WTC11 (cell line): ENCODE data around the gene CBX6. TPM values are rescaled to one million over a fixed set of nuclear protein-coding genes. Genes with fewer than 3 reads are reported as not detected.

Source experiments
- ATAC-seq: fragments of 200-7000 bp; cut with Tn5 transposase; 2 replicates; pipeline ENCODE4 v1.10.0; 2021; ENCODE audit warnings: mild to moderate bottlenecking, moderate library complexity
- CTCF ChIA-PET: fragments of 300-600 bp; sonication (Branson Sonifier 250); formaldehyde crosslinking; loops from one replicate; lab custom pipeline; 2021; ENCODE audit warnings: antibody characterized with exemption; lab: Charles Lee
- POLR2A ChIA-PET: fragments of 350-600 bp; sonication (Branson Sonifier 250); formaldehyde crosslinking; loops from one replicate; lab custom pipeline; 2021; ENCODE audit warnings: antibody characterized with exemption; lab: Charles Lee
- DNase-seq: peaks from one replicate; pipeline ENCODE4 v3.0.0; 2021; ENCODE audit warnings: low spot score
- H3K27ac Mint-ChIP-seq: 2 replicates; pipeline ENCODE4 v1.8.0; 2021; ENCODE audit warnings: mixed read lengths
- H3K27me3 Mint-ChIP-seq: 2 replicates; pipeline ENCODE4 v1.8.0; 2021; ENCODE audit warnings: low read depth, mild to moderate bottlenecking, moderate library complexity, mixed read lengths
- H3K36me3 Mint-ChIP-seq: 2 replicates; pipeline ENCODE4 v1.8.0; 2021; ENCODE audit warnings: mixed read lengths
- H3K4me1 Mint-ChIP-seq: 2 replicates; pipeline ENCODE4 v1.8.0; 2022; ENCODE audit warnings: mixed read lengths
- H3K4me3 Mint-ChIP-seq: 2 replicates; pipeline ENCODE4 v1.8.0; 2021; ENCODE audit warnings: mild to moderate bottlenecking, moderate library complexity, mixed read lengths
- H3K9me3 Mint-ChIP-seq: 2 replicates; pipeline ENCODE4 v1.8.0; 2021; ENCODE audit warnings: mixed read lengths
- ATF1 ChIP-seq: sonication (generic); formaldehyde crosslinking; IDR thresholded peaks from 2 replicates; pipeline ENCODE4 v1.8.1; 2023; ENCODE audit warnings: mild to moderate bottlenecking, moderate library complexity, missing genetic modification reagents
- CBFB ChIP-seq: sonication (generic); formaldehyde crosslinking; IDR thresholded peaks from 2 replicates; pipeline ENCODE4 v1.8.1; 2022; ENCODE audit warnings: mild to moderate bottlenecking, low read depth, missing genetic modification reagents
- HMGXB4 ChIP-seq: sonication (generic); formaldehyde crosslinking; IDR thresholded peaks from 2 replicates; pipeline ENCODE4 v1.8.1; 2023; ENCODE audit warnings: mild to moderate bottlenecking, moderate library complexity, missing genetic modification reagents
- MYBL2 ChIP-seq: sonication (generic); formaldehyde crosslinking; IDR thresholded peaks from 2 replicates; pipeline ENCODE4 v1.8.1; 2023; ENCODE audit warnings: mild to moderate bottlenecking, moderate library complexity, missing genetic modification reagents
- NFE2L1 ChIP-seq: sonication (generic); formaldehyde crosslinking; IDR thresholded peaks from 2 replicates; pipeline ENCODE4 v1.8.1; 2023; ENCODE audit warnings: missing genetic modification reagents
- OVOL2 ChIP-seq: fragments of 250-450 bp; sonication (Bioruptor Pico); IDR thresholded peaks from 2 replicates; pipeline ENCODE4 v1.9.0; 2021; ENCODE audit warnings: mild to moderate bottlenecking, borderline replicate concordance
- RORB ChIP-seq: fragments of 250-450 bp; sonication (Bioruptor Pico); IDR thresholded peaks from 2 replicates; pipeline ENCODE4 v1.9.0; 2021; ENCODE audit warnings: mild to moderate bottlenecking
- SMAD3 ChIP-seq: sonication (generic); formaldehyde crosslinking; IDR thresholded peaks from 2 replicates; pipeline ENCODE4 v1.8.0; 2022; ENCODE audit warnings: missing genetic modification reagents, mild to moderate bottlenecking, borderline replicate concordance
- SOX15 ChIP-seq: fragments of 250-450 bp; sonication (Bioruptor Pico); IDR thresholded peaks from 2 replicates; pipeline ENCODE4 v1.9.0; 2021; ENCODE audit warnings: mild to moderate bottlenecking
- ZMAT4 ChIP-seq: fragments of 250-450 bp; sonication (Bioruptor Pico); IDR thresholded peaks from 2 replicates; pipeline ENCODE4 v1.9.0; 2021; ENCODE audit warnings: mild to moderate bottlenecking
- total RNA-seq: library from RNA; stranded (reverse); gene quantifications from 3 replicates; pipeline ENCODE4 v1.2.3, GENCODE V29; 2021
- TF ChIP-seq, protein P1 (sequence below): sonication (generic); formaldehyde crosslinking; IDR thresholded peaks from 2 replicates; pipeline ENCODE4 v1.8.0; 2022; ENCODE audit warnings: missing genetic modification reagents
- TF ChIP-seq, protein P2 (sequence below): sonication (generic); formaldehyde crosslinking; IDR thresholded peaks from 2 replicates; pipeline ENCODE4 v1.8.1; 2023; ENCODE audit warnings: mild to moderate bottlenecking, missing genetic modification reagents, moderate library complexity
- TF ChIP-seq, protein P3 (sequence below): sonication (generic); formaldehyde crosslinking; IDR thresholded peaks from 2 replicates; pipeline ENCODE4 v1.8.0; 2023; ENCODE audit warnings: missing genetic modification reagents, mild to moderate bottlenecking, borderline replicate concordance

CBX6 gene
- total RNA-seq, 1 experiment from 2014 or later: 27.0 TPM

GRCh38 chr22:38878001-38878400, 6.0 kb upstream of the CBX6 start (continued):
- TF ChIP-seq, protein P1, sequence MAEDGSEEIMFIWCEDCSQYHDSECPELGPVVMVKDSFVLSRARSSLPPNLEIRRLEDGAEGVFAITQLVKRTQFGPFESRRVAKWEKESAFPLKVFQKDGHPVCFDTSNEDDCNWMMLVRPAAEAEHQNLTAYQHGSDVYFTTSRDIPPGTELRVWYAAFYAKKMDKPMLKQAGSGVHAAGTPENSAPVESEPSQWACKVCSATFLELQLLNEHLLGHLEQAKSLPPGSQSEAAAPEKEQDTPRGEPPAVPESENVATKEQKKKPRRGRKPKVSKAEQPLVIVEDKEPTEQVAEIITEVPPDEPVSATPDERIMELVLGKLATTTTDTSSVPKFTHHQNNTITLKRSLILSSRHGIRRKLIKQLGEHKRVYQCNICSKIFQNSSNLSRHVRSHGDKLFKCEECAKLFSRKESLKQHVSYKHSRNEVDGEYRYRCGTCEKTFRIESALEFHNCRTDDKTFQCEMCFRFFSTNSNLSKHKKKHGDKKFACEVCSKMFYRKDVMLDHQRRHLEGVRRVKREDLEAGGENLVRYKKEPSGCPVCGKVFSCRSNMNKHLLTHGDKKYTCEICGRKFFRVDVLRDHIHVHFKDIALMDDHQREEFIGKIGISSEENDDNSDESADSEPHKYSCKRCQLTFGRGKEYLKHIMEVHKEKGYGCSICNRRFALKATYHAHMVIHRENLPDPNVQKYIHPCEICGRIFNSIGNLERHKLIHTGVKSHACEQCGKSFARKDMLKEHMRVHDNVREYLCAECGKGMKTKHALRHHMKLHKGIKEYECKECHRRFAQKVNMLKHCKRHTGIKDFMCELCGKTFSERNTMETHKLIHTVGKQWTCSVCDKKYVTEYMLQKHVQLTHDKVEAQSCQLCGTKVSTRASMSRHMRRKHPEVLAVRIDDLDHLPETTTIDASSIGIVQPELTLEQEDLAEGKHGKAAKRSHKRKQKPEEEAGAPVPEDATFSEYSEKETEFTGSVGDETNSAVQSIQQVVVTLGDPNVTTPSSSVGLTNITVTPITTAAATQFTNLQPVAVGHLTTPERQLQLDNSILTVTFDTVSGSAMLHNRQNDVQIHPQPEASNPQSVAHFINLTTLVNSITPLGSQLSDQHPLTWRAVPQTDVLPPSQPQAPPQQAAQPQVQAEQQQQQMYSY (CRISPR knock-in tag): no peak
- TF ChIP-seq ATF1 (CRISPR knock-in tag): no peak
- TF ChIP-seq SMAD3 (CRISPR knock-in tag): no peak
- TF ChIP-seq OVOL2 (CRISPR knock-in tag): no peak
- TF ChIP-seq, protein P2, sequence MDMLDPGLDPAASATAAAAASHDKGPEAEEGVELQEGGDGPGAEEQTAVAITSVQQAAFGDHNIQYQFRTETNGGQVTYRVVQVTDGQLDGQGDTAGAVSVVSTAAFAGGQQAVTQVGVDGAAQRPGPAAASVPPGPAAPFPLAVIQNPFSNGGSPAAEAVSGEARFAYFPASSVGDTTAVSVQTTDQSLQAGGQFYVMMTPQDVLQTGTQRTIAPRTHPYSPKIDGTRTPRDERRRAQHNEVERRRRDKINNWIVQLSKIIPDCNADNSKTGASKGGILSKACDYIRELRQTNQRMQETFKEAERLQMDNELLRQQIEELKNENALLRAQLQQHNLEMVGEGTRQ (CRISPR knock-in tag): no peak
- no peak for TF ChIP-seq MYBL2

GRCh38 chr22:38874529-38875222, 2.7 kb upstream of the CBX6 start:
- Mint-ChIP-seq H3K9me3 (no peaks in the 10 kb centered on the region), H3K4me1 (peaks cover 40% of the 10 kb centered on the region), H3K4me3 (0 out of 2 replicates have a peak overlapping the region, but pooled peaks have one; percentile 4), H3K27ac (no peak overlapping the region), H3K27me3 (peaks cover 13% of the 10 kb centered on the region), H3K36me3 (peaks cover 5% of the 10 kb centered on the region)
- ChIA-PET CTCF (interaction anchor here (0.6 to 2.0 kb wide), 2 partner anchors 106 to 339 kb away, joined by 3 to 7 read pairs; no protein-coding TSS in a partner anchor), POLR2A (no interaction called here)
- TF ChIP-seq ZMAT4 (CRISPR knock-in tag): no peak
- no peak for TF ChIP-seq NFE2L1 (CRISPR knock-in tag)
- TF ChIP-seq, protein P3, sequence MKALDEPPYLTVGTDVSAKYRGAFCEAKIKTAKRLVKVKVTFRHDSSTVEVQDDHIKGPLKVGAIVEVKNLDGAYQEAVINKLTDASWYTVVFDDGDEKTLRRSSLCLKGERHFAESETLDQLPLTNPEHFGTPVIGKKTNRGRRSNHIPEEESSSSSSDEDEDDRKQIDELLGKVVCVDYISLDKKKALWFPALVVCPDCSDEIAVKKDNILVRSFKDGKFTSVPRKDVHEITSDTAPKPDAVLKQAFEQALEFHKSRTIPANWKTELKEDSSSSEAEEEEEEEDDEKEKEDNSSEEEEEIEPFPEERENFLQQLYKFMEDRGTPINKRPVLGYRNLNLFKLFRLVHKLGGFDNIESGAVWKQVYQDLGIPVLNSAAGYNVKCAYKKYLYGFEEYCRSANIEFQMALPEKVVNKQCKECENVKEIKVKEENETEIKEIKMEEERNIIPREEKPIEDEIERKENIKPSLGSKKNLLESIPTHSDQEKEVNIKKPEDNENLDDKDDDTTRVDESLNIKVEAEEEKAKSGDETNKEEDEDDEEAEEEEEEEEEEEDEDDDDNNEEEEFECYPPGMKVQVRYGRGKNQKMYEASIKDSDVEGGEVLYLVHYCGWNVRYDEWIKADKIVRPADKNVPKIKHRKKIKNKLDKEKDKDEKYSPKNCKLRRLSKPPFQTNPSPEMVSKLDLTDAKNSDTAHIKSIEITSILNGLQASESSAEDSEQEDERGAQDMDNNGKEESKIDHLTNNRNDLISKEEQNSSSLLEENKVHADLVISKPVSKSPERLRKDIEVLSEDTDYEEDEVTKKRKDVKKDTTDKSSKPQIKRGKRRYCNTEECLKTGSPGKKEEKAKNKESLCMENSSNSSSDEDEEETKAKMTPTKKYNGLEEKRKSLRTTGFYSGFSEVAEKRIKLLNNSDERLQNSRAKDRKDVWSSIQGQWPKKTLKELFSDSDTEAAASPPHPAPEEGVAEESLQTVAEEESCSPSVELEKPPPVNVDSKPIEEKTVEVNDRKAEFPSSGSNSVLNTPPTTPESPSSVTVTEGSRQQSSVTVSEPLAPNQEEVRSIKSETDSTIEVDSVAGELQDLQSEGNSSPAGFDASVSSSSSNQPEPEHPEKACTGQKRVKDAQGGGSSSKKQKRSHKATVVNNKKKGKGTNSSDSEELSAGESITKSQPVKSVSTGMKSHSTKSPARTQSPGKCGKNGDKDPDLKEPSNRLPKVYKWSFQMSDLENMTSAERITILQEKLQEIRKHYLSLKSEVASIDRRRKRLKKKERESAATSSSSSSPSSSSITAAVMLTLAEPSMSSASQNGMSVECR (CRISPR knock-in tag): no peak
- no peak for TF ChIP-seq RORB
- TF ChIP-seq SOX15 (CRISPR knock-in tag): no peak
- no peak for TF ChIP-seq CBFB (CRISPR knock-in tag)
- TF ChIP-seq HMGXB4: no peak
- no peak for DNase-seq
- no peak for ATAC-seq
